PFSK-1 (cell line): ENCODE measurements around the gene LRTM1.

Source experiments
- FOXP2 ChIP-seq: optimal IDR thresholded peaks from 2 replicates; pipeline ENCODE3; 2011; ENCODE audit warnings: borderline replicate concordance, control low read depth, inconsistent platforms; ENCODE audit not compliant: insufficient read depth; ENCODE audit errors: extremely low read length, extremely low read depth
- POLR2AphosphoS5 ChIP-seq: IDR thresholded peaks from 2 replicates; pipeline ENCODE4 v1.6.1; 2012; ENCODE audit warnings: low read depth, mild to moderate bottlenecking, control low read depth, low read length, moderate library complexity
- REST ChIP-seq, 2 experiments: IDR thresholded peaks; 2 replicates each; pipeline versions ENCODE4 v1.6.1 to v1.8.0; 2011 to 2012; ENCODE audit warnings: low read depth in 2 of 2, low read length in 2 of 2, control low read depth in 1 of 2, inconsistent platforms in 1 of 2, mild to moderate bottlenecking in 1 of 2, moderate library complexity in 1 of 2; ENCODE audit not compliant: insufficient read depth in 1 of 2
- SIN3A ChIP-seq: IDR thresholded peaks from 2 replicates; pipeline ENCODE4 v1.6.1; 2012; ENCODE audit warnings: mild to moderate bottlenecking, low read length, moderate library complexity, borderline replicate concordance; ENCODE audit not compliant: insufficient read depth
- TAF1 ChIP-seq: IDR thresholded peaks from 2 replicates; pipeline ENCODE4 v1.6.1; 2012; ENCODE audit warnings: low read length, control low read depth, borderline replicate concordance; ENCODE audit not compliant: insufficient read depth

LRTM1 gene

GRCh38 chr3:54957711-54958110, 29.9 kb upstream of the LRTM1 start:
- TF ChIP-seq POLR2AphosphoS5 (no peak), TAF1 (no peak), FOXP2 (no peak), SIN3A (no peak), REST (IDR thresholded peaks at IDR 0.05; ENCODE audit: insufficient read depth in 1 of 2, low read depth in 2 of 2, low read length in 2 of 2) (no peak)

GRCh38 chr3:54955941-54956340, 28.1 kb upstream of the LRTM1 start:
- TF ChIP-seq FOXP2 (no peak), REST (IDR thresholded peaks at IDR 0.05; ENCODE audit: insufficient read depth in 1 of 2, low read depth in 2 of 2, low read length in 2 of 2) (no peak), SIN3A (no peak), POLR2AphosphoS5 (no peak), TAF1 (no peak)

GRCh38 chr3:54955496-54955895, 27.6 kb upstream of the LRTM1 start:
- no peak for TF ChIP-seq REST (IDR thresholded peaks at IDR 0.05; ENCODE audit: insufficient read depth in 1 of 2, low read depth in 2 of 2, low read length in 2 of 2)
- TF ChIP-seq FOXP2: no peak
- no peak for TF ChIP-seq POLR2AphosphoS5
- TF ChIP-seq SIN3A: no peak
- TF ChIP-seq TAF1: no peak

- TF ChIP-seq POLR2AphosphoS5 (no peak), TAF1 (no peak), FOXP2 (no peak)
Observed at GRCh38 chr3:54954521-54954920, 26.7 kb upstream of the LRTM1 start.

GRCh38 chr3:54954022-54954421, 26.2 kb upstream of the LRTM1 start:
- no peak for TF ChIP-seq SIN3A
- TF ChIP-seq TAF1: no peak
- TF ChIP-seq REST (IDR thresholded peaks at IDR 0.05; ENCODE audit: insufficient read depth in 1 of 2, low read depth in 2 of 2, low read length in 2 of 2): no peak
- TF ChIP-seq FOXP2: no peak
- TF ChIP-seq POLR2AphosphoS5: no peak
